AG04449 (cell line): ENCODE results near the gene CPAMD8.
"Not testable (repeated sequence)": the region's sequence is repeated elsewhere in the genome, so short reads cannot be mapped to it uniquely, and the experiment has no call there.

ENCODE experiments used
- CTCF ChIA-PET: fragments of 350-600 bp; formaldehyde crosslinking; extraction: SDS; loops from one replicate; lab custom pipeline; 2021; ENCODE audit warnings: antibody characterized with exemption; lab: Yijun Ruan, JAX
- POLR2A ChIA-PET: fragments of 400-600, 350-600 bp; formaldehyde crosslinking; extraction: SDS; loops from one replicate; lab custom pipeline; 2020; ENCODE audit warnings: antibody characterized with exemption, inconsistent platforms; lab: Yijun Ruan, JAX
- DNase-seq: peaks from one replicate; pipeline ENCODE4 v3.0.0-alpha.2; 2010; ENCODE audit warnings: low read depth, low spot score
- H3K4me3 ChIP-seq: 2 replicates; pipeline ENCODE4 v1.5.1; 2011; ENCODE audit warnings: low read depth, mild to moderate bottlenecking, control low read depth, low read length
- CTCF ChIP-seq: IDR thresholded peaks from one replicate; pipeline ENCODE4 v1.5.1; 2011; ENCODE audit warnings: mild to moderate bottlenecking, moderate library complexity, low read length, control low read depth, inconsistent platforms; ENCODE audit not compliant: insufficient read depth; ENCODE audit errors: missing control alignments

The CPAMD8 gene

GRCh38 chr19:17036640-17037039, 10.0 kb upstream of the CPAMD8 start:
- POLR2A ChIA-PET, result no interaction called here
- H3K4me3 ChIP-seq, result no peak overlapping the region
- CTCF ChIA-PET, result no interaction called here
- no peak for DNase-seq
- no peak for TF ChIP-seq CTCF

GRCh38 chr19:17035842-17036424, 9.3 kb upstream of the CPAMD8 start:
- TF ChIP-seq CTCF, result no peak
- CTCF ChIA-PET, result interaction anchor here (0.8 to 1.1 kb wide), 2 partner anchors 14 to 31 kb away, joined by 3 read pairs; no protein-coding TSS in a partner anchor
- DNase-seq, result no peak
- H3K4me3 ChIP-seq, result no peak overlapping the region
- POLR2A ChIA-PET, result interaction anchor here (0.5 kb wide), 1 partner anchor 18 kb away, joined by 3 read pairs; no protein-coding TSS in a partner anchor

GRCh38 chr19:17031741-17032140, 5.1 kb upstream of the CPAMD8 start:
- no peak overlapping the region for H3K4me3 ChIP-seq
- POLR2A ChIA-PET, result no interaction called here
- CTCF ChIA-PET, result no interaction called here
- no peak for TF ChIP-seq CTCF
- DNase-seq, result no peak

- TF ChIP-seq CTCF, result no peak
Measured at GRCh38 chr19:17027535-17027975, 945 bp upstream of the CPAMD8 start.

GRCh38 chr19:17025991-17026658, 485 bp downstream of the CPAMD8 start:
- TF ChIP-seq CTCF, result no peak
- ChIA-PET POLR2A (no interaction called here), CTCF (no interaction called here)
- DNase-seq, result no peak
- H3K4me3 ChIP-seq, result no peak overlapping the region

More at GRCh38 chr19:17027535-17027975, 945 bp upstream of the CPAMD8 start:
- POLR2A ChIA-PET, result no interaction called here
- no peak overlapping the region for H3K4me3 ChIP-seq
- no peak for DNase-seq
- CTCF ChIA-PET, result no interaction called here

- ChIA-PET POLR2A (no interaction called here), CTCF (no interaction called here)
- TF ChIP-seq CTCF, result no peak
- no peak for DNase-seq
- H3K4me3 ChIP-seq, result no peak overlapping the region
Measured at GRCh38 chr19:17025361-17025760, 1.2 kb downstream of the CPAMD8 start.

- H3K4me3 ChIP-seq, DNase-seq, POLR2A ChIA-PET, CTCF ChIA-PET: not testable (repeated sequence)
Measured at GRCh38 chr19:17024941-17025340, 1.7 kb downstream of the CPAMD8 start.
